Natural killer cell treated with Interleukin-12 subunit alpha and Interleukin-12 subunit beta and Interleukin-15 and Interleukin-18, amount 100 ng/mL, for 72 hours (primary cell): ENCODE results near the gene NFKBIB. TPM values are rescaled to one million over a fixed set of nuclear protein-coding genes. Genes with fewer than 3 reads are reported as not detected.
"Not testable (repeated sequence)": the region's sequence is repeated elsewhere in the genome, so short reads cannot be mapped to it uniquely, and the experiment has no call there.

Experiments used
- ATAC-seq, 2 donors: fragments of 150-1000 bp; cut with Tn5 transposase in 1 of 2; sonication (Bioruptor Pico), chemical (Tn5 transposase) in 1 of 2; 2 replicates each; pipeline ENCODE4 v1.10.0; 2021
- DNase-seq: peaks from one replicate; pipeline ENCODE4 v3.0.0; 2022; ENCODE audit warnings: low spot score
- H3K27ac Mint-ChIP-seq, 2 donors: 1 replicate in 1 of 2; 2 replicates in 1 of 2; pipeline ENCODE4 v1.8.0; 2022; ENCODE audit warnings: mixed read lengths in 2 of 2, mild to moderate bottlenecking in 1 of 2, moderate library complexity in 1 of 2
- H3K27me3 Mint-ChIP-seq, 2 donors: 1 replicate in 1 of 2; 2 replicates in 1 of 2; pipeline ENCODE4 v1.8.0; 2022; ENCODE audit warnings: mixed read lengths in 2 of 2
- H3K36me3 Mint-ChIP-seq: one replicate; pipeline ENCODE4 v1.8.0; 2022; ENCODE audit warnings: mixed read lengths
- H3K4me1 Mint-ChIP-seq, 2 donors: 1 replicate in 1 of 2; 2 replicates in 1 of 2; pipeline ENCODE4 v1.8.0; 2022; ENCODE audit warnings: low read depth in 2 of 2, mixed read lengths in 2 of 2, mild to moderate bottlenecking in 1 of 2
- H3K4me3 Mint-ChIP-seq: one replicate; pipeline ENCODE4 v1.8.0; 2022; ENCODE audit warnings: mixed read lengths
- H3K9me3 Mint-ChIP-seq: 2 replicates; pipeline ENCODE4 v1.8.0; 2022; ENCODE audit warnings: mixed read lengths
- total RNA-seq, 2 donors: library from RNA; stranded (reverse); gene quantifications; one replicate each; pipeline ENCODE4 v1.2.3, GENCODE V29; 2022

Gene NFKBIB
- total RNA-seq, 2 donors from 2014 or later, result 106 to 108 TPM

DNA sequence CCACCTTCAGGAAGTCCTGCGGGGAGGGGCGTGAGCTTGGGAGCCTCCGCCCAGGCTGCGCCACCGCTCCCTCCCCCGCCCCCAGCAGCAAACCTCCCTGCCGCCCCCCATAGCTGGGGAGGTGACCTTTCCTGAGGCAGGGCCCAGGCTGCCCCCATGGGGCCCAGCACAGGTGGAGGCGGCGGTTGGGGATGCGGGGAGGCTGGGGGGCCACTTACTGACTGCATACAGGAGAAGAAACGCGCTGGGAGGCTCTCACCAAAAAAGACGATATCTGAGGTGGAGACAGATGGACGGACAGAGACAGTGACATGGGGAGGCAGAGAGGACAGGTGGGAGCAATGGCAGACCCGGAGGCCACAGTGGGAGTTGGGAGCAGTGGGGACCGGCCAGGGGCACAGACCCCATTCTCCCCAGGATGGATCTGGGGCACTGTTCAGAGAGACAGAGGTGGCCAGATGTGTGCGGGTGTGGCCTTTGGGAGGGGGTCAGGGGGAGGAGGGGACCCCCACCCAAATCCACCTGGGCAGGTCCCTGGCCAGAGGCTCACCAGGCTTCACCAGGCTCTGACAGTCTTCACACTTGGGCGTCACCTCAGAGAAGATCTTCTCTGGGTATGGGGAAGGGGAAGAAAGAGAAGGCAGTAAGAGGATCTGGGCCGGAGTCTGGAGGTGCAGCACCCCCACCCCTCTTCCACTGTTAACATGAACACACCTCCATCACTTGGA, 18.7 kb upstream of the NFKBIB start:
- Mint-ChIP-seq H3K4me1 (peaks cover 22 to 23% of the 10 kb centered on the region in 2 donors), H3K27me3 (no peaks in the 10 kb centered on the region), H3K36me3 (no peaks in the 10 kb centered on the region), H3K27ac (peak overlapping the region in 1 of 2 donors; percentile 44), H3K4me3 (no peak overlapping the region), H3K9me3 (no peaks in the 10 kb centered on the region)
- DNase-seq (no peak), ATAC-seq (no peak)

DNA sequence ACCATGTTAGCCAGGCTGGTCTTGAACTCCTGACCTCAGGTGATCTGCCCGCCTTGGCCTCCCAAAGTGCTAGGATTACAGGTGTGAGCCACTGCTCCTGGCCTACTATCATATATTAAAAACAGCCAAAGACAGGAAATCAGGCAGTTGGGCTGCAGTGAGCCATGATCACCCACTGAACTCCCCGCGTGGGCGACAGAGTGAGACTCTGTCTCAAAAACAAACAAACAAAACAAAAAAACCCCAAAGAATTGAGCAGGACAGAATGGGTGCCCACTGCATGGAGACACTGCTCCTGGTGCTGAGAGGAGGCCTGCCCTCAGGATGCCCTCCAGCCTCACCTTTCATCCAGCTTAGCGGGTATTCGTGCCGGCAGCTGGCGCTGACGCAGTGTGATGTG, 16.5 kb upstream of the NFKBIB start:
- no peaks in the 10 kb centered on the region for H3K27me3 Mint-ChIP-seq
- no peak for ATAC-seq
- no peak overlapping the region for H3K27ac Mint-ChIP-seq
- H3K9me3 Mint-ChIP-seq, result no peaks in the 10 kb centered on the region
- peaks cover 6 to 8% of the 10 kb centered on the region in 2 donors for H3K4me1 Mint-ChIP-seq
- no peak overlapping the region for H3K4me3 Mint-ChIP-seq
- H3K36me3 Mint-ChIP-seq, result no peaks in the 10 kb centered on the region
- no peak for DNase-seq

DNA sequence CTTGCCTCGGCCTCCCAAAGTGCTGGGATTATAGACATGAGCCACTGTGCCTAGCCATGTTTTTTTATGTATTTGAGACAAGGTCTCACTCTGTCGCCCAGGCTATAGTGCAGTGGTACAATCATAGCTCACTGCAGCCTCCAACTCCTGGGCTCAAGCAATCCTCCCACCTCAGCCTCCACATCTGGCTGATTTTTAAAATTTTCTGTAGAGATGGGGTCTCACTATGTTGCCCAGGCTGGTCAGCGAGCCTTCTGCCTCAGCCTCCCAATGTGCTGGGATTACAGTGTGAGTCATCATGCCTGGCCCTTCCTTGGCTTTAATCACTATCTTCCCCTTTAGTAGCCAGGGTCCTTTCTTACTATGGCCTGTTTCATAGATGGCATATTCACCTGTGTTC, 15.1 kb upstream of the NFKBIB start:
- not testable (repeated sequence) for ATAC-seq, H3K27ac Mint-ChIP-seq, H3K4me1 Mint-ChIP-seq, H3K36me3 Mint-ChIP-seq, DNase-seq, H3K9me3 Mint-ChIP-seq, H3K4me3 Mint-ChIP-seq, H3K27me3 Mint-ChIP-seq

DNA sequence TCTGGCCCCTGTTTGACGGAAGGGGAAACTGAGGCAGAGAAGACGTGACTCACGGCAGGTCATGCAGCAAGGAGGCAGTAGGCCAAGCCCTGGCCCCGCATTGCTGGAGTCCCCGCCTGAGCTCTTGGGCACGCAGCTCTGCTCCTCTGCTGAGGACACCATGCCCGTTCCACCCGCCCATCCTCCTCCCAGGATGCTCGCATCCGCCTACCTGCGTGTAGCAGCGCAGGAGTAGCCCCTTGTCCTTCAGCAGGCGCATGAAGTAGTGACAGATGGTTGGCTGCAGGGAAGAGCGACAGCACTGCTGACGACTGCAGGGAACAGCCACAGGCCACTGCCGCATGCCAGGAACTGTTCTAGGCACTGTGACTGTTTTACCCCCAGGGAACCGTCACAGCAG, 10.9 kb upstream of the NFKBIB start:
- no peaks in the 10 kb centered on the region for H3K27me3 Mint-ChIP-seq
- H3K4me1 Mint-ChIP-seq, result no peaks in the 10 kb centered on the region
- H3K4me3 Mint-ChIP-seq, result no peak overlapping the region
- H3K27ac Mint-ChIP-seq, result no peak overlapping the region
- H3K9me3 Mint-ChIP-seq, result no peaks in the 10 kb centered on the region
- DNase-seq (no peak), ATAC-seq (no peak)
- H3K36me3 Mint-ChIP-seq, result no peaks in the 10 kb centered on the region

DNA sequence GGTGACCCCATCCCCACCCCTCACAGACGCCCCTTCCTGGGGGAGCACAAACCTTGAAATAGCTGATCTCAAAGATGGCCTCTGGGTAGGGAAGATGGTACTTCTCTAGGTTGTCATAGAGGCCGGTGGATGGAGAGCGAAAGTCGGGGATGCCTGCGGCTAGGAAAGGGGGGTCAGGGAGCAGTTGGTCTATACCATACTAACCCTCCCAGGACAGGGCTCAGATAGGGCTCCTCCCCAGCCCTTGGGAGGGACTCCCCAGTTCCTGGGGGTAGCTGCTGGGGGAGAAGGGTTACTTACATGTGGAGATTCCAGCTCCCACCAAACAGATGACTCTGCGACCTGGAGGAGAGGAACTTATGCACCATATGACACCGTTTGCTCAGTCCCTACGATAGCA, 10.0 kb upstream of the NFKBIB start:
- ATAC-seq, result no peak
- Mint-ChIP-seq H3K36me3 (no peaks in the 10 kb centered on the region), H3K4me1 (peaks cover 3 to 4% of the 10 kb centered on the region in 2 donors)

DNA sequence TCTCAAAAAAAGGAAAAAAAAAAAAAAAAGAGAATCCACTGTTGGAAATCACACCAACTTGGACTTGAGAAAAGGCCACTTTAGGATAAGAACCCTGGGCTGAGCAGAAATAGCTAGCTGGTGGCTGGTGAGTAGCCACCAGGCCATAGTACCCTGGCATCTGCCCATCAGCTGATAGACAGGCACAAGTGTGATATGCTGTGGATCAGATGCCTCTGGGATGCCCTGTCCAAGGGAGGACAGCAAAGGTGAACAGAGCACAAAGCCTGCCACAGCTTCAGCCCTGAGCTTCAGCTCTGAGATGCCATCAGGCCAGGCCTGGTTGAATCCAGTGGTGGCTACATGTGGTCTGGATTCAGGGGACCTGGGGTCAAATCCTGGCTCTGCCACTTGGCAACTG, 9.1 kb upstream of the NFKBIB start:
- DNase-seq (no peak), ATAC-seq (no peak)
- Mint-ChIP-seq H3K36me3 (no peaks in the 10 kb centered on the region), H3K9me3 (no peaks in the 10 kb centered on the region), H3K4me3 (no peak overlapping the region), H3K27me3 (no peaks in the 10 kb centered on the region), H3K4me1 (peaks cover 9 to 10% of the 10 kb centered on the region in 2 donors), H3K27ac (no peak overlapping the region)

More for the DNA sequence above, 10.0 kb upstream of the NFKBIB start:
- no peaks in the 10 kb centered on the region for H3K9me3 Mint-ChIP-seq
- H3K27ac Mint-ChIP-seq, result no peak overlapping the region
- no peak overlapping the region for H3K4me3 Mint-ChIP-seq
- no peak for DNase-seq
- no peaks in the 10 kb centered on the region for H3K27me3 Mint-ChIP-seq

DNA sequence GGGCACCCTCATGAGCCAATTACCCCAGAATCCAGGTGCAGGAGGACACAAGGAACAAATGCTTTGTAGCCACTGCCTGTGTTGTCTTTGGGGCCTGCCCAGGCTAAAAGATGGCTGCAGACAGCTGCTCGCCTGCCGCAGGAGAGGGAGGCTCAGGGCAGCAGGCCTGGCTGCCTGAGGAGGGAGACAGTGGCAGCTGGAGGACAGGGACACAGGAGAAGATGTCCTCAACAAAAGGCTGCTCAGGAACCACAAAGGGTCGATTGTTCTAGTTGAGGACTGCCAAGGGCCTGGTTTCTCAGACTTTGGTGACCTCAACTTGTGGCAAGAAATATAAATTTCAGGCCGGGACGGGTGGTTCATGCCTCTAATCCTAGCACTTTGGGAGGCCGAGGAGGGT, 8.0 kb upstream of the NFKBIB start:
- no peaks in the 10 kb centered on the region for H3K36me3 Mint-ChIP-seq
- DNase-seq, result no peak
- no peak overlapping the region for H3K27ac Mint-ChIP-seq
- peaks cover 13 to 14% of the 10 kb centered on the region in 2 donors for H3K4me1 Mint-ChIP-seq
- no peak overlapping the region for H3K4me3 Mint-ChIP-seq
- ATAC-seq, result no peak
- H3K9me3 Mint-ChIP-seq, result no peaks in the 10 kb centered on the region
- no peaks in the 10 kb centered on the region for H3K27me3 Mint-ChIP-seq

DNA sequence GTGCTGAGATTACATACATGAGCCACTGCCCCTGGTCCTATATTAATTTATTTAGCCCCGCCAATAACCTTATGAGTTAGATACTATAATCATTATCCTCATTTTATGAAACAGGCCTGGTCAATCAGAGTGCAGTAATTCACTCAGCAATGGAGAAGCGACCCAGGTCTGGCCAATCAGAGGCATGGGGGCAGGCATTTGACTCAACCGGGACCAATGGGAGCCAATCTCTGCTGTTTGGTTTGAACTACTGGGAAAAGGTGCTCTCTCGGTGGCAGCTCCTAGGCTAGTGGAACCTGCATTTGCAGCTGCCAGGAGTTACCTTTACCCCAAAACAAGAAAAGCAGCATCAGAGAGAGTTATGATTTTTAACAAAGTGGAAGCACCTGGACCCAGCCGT, 6.9 kb upstream of the NFKBIB start:
- DNase-seq (no peak), ATAC-seq (no peak)
- H3K36me3 Mint-ChIP-seq, result no peaks in the 10 kb centered on the region
- no peak overlapping the region for H3K4me3 Mint-ChIP-seq
- no peaks in the 10 kb centered on the region for H3K9me3 Mint-ChIP-seq
- H3K27me3 Mint-ChIP-seq, result no peaks in the 10 kb centered on the region
- H3K4me1 Mint-ChIP-seq, result peaks cover 22 to 25% of the 10 kb centered on the region in 2 donors
- H3K27ac Mint-ChIP-seq, result no peak overlapping the region

DNA sequence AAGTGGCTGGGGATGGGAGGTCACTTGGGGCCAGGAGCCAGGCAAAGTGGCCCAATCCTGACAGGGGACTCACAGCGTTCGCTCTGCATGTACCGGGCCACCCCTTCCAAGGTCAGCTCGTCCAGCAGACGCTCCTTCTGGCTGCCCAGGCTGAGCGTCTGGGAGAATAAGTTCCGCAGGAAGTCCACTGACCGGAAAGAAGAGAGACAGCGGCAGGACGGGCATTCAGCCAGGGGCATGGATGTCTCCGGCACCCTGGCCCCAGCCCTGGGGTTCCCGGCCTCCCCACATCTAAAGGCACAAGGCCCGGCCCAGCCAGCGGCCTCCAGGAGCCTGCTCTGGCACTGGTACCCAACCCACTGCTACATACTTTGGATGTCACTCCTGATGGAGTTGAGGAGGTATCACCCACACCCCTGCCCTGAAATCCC, 6.4 kb upstream of the NFKBIB start:
- H3K9me3 Mint-ChIP-seq, result no peaks in the 10 kb centered on the region
- ATAC-seq, result no peak
- H3K36me3 Mint-ChIP-seq, result no peaks in the 10 kb centered on the region

DNA sequence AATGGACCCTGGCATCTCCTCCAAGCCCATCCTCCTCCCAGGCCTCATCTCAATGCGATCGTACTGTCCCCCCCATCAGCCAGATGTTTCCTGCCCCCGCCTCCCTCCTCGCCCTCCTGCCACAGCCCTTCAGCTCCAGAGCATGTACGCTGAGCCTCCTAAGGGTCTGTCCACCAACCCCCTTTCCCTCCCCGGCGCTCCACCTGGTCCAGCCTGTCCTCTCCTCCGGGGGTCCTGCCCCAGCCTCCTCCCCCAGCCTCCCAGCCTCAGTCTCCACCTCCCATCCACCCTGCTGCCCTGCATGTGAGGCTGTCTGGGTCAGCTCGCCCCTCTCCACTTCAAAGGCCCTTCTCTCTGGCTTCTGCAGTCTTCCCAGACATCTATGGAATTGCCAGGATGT, 4.8 kb upstream of the NFKBIB start:
- DNase-seq (no peak), ATAC-seq (no peak)
- Mint-ChIP-seq H3K27ac (no peak overlapping the region), H3K36me3 (no peaks in the 10 kb centered on the region), H3K4me1 (peaks cover 34 to 39% of the 10 kb centered on the region in 2 donors), H3K9me3 (no peaks in the 10 kb centered on the region), H3K27me3 (no peaks in the 10 kb centered on the region), H3K4me3 (no peak overlapping the region)

More for the DNA sequence above, 6.4 kb upstream of the NFKBIB start:
- no peak overlapping the region for H3K27ac Mint-ChIP-seq
- no peak overlapping the region for H3K4me3 Mint-ChIP-seq
- H3K4me1 Mint-ChIP-seq, result peaks cover 27 to 30% of the 10 kb centered on the region in 2 donors
- no peaks in the 10 kb centered on the region for H3K27me3 Mint-ChIP-seq
- DNase-seq, result no peak

DNA sequence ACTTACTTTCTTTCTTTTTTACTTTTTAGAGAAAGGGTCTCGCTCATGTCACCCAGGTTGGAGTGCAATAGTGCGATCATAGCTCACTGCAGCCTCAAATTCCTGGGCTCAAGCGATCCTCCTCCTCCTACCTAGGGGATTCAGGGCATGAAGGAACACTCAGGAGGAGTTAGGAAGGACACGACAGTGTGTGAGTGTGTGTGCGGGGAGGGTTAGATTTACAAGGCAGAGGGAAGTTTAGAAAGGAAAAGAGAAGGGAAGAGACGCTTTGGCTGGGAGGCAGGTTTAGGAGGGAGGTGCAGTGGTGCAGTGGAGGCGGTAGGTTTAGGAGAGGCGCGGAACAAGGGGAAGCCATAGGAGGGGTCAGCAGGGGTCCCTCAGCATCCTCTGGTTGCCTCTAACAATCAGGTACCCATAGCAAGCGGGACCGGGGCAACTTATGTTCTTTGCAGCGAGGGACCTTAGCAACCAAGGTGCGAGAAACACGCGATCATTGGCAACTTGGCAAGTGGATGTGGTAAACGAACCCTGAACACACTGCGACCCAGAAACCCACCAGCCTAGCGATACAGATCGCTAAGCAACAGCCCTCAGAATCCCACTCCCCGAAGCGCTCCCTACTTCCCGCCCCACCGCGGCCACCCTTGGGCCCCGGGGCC, 852 bp upstream of the NFKBIB start:
- peaks cover 9% of the 10 kb centered on the region for H3K36me3 Mint-ChIP-seq
- DNase-seq (no peak), ATAC-seq (no peak)
- peaks cover 49 to 51% of the 10 kb centered on the region in 2 donors for H3K4me1 Mint-ChIP-seq
- no peaks in the 10 kb centered on the region for H3K9me3 Mint-ChIP-seq
- H3K27me3 Mint-ChIP-seq, result no peaks in the 10 kb centered on the region
- peak overlapping the region; percentile 88 to 94 for H3K27ac Mint-ChIP-seq
- peak overlapping the region; percentile 97 for H3K4me3 Mint-ChIP-seq

DNA sequence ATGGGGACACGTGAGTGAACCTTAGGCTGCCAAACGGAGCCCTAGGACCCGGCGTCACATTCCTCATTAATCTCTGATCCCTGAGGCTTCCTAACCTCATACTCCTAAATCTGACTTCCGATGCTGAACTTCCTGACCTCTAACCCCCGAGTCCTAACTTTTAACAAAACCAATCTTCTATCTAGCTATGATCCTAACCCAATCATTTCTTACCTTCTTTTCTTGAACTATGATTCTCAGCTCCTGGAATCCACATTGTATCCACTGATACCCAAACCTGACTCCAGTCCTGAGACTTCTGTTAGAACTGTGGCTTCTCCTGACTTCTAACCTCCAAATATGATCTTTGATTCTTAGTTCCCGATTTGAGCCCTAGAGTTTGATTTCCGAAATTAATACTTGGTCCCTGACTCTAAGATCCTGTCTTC, 447 bp downstream of the NFKBIB start:
- Mint-ChIP-seq H3K36me3 (peaks cover 17% of the 10 kb centered on the region), H3K4me1 (peaks cover 52 to 53% of the 10 kb centered on the region in 2 donors), H3K4me3 (peak overlapping the region; percentile 97), H3K27ac (peak overlapping the region; percentile 88 to 94), H3K9me3 (no peaks in the 10 kb centered on the region), H3K27me3 (no peaks in the 10 kb centered on the region)
- ATAC-seq, result no peak
- DNase-seq, result no peak

DNA sequence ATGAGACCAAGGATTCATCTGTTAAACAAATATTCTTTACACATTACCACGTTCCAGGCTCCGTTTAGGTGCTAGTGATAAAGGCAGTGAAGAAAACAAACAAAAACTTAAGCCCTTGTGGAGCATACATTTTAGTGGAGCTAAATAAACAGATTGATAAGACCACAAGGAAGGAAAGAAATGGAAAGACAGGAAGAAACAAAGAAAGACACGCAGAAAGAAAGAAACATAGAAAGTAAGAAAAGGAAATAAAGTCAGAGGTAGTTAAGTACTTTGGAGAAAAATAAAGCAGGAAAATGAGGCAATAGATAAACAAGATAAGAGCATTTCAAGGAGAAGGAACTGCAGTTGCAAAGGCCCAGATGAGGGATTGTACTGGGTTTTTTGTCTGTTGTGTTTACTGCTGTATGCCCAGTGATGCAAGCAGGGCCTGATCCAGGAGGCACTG, 998 bp downstream of the NFKBIB start:
- DNase-seq, result no peak
- H3K9me3 Mint-ChIP-seq, result no peaks in the 10 kb centered on the region

DNA sequence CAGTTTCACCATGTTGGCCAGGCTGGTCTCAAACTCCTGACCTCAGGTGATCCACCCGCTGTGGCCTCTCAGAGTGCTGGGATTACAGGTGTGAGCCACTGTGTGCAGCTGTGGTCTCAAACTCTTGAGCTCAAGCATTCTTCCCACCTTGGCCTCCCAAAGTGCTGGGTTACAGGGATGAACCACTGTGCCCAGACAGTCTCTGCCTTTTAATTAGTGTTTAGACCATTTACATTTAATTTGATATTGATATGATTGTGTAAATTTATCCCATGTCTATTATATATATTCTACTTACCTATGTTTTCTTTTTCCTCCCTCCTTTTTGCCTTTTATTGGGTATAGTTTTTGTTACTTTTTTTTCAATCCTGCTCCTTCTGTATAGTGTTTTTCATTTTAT, 1.9 kb downstream of the NFKBIB start:
- Mint-ChIP-seq H3K9me3 (no peaks in the 10 kb centered on the region), H3K27ac (peak overlapping the region; percentile 45 to 88), H3K36me3 (peaks cover 17% of the 10 kb centered on the region), H3K27me3 (no peaks in the 10 kb centered on the region), H3K4me1 (peaks cover 43 to 45% of the 10 kb centered on the region in 2 donors), H3K4me3 (peak overlapping the region; percentile 97)
- ATAC-seq, result no peak
- DNase-seq, result no peak

More for the DNA sequence above, 998 bp downstream of the NFKBIB start:
- Mint-ChIP-seq H3K27me3 (no peaks in the 10 kb centered on the region), H3K4me3 (peak overlapping the region; percentile 97), H3K27ac (peak overlapping the region; percentile 88 to 94), H3K36me3 (peaks cover 17% of the 10 kb centered on the region), H3K4me1 (peaks cover 47% of the 10 kb centered on the region in 2 donors)
- ATAC-seq, result no peak
